ENCODE results near the gene ATP6V1B1. TPM values are rescaled to one million over a fixed set of nuclear protein-coding genes. Genes with fewer than 3 reads are reported as not detected.

The ATP6V1B1 gene
- total RNA-seq, 1 donor from 2014 or later = not detected

GRCh38 chr2:70961648-70961994 lies 25.9 kb downstream of the ATP6V1B1 start:
- FAIRE-seq (no peak), DNase-seq (ENCODE audit: low read depth) (no peak)
- no peak for TF ChIP-seq CTCF (IDR thresholded peaks at IDR 0.05; ENCODE audit: insufficient read depth, low read length, severe bottlenecking)
- Histone ChIP-seq H3K27me3 (ENCODE audit: control insufficient read depth, insufficient read depth, low read length) (no peaks in the 10 kb centered on the region), H3K4me3 (ENCODE audit: low read depth, low read length) (no peak overlapping the region), H3K36me3 (ENCODE audit: control insufficient read depth, insufficient read depth, low read length) (no peaks in the 10 kb centered on the region)

- no peak overlapping the region for H3K4me3 ChIP-seq (ENCODE audit: low read depth, low read length)
- no peaks in the 10 kb centered on the region for H3K36me3 ChIP-seq (ENCODE audit: control insufficient read depth, insufficient read depth, low read length)
- no peak for TF ChIP-seq CTCF (IDR thresholded peaks at IDR 0.05; ENCODE audit: insufficient read depth, low read length, severe bottlenecking)
- FAIRE-seq (no peak), DNase-seq (ENCODE audit: low read depth) (no peak)
- no peaks in the 10 kb centered on the region for H3K27me3 ChIP-seq (ENCODE audit: control insufficient read depth, insufficient read depth, low read length)
These were observed 26.6 kb downstream of the ATP6V1B1 start for GRCh38 chr2:70962211-70962884.

- Histone ChIP-seq H3K27me3 (ENCODE audit: control insufficient read depth, insufficient read depth, low read length) (no peaks in the 10 kb centered on the region), H3K36me3 (ENCODE audit: control insufficient read depth, insufficient read depth, low read length) (no peaks in the 10 kb centered on the region), H3K4me3 (ENCODE audit: low read depth, low read length) (no peak overlapping the region)
- no peak for TF ChIP-seq CTCF (IDR thresholded peaks at IDR 0.05; ENCODE audit: insufficient read depth, low read length, severe bottlenecking)
- no peak for FAIRE-seq
- no peak for DNase-seq (ENCODE audit: low read depth)
These were observed 27.5 kb downstream of the ATP6V1B1 start for GRCh38 chr2:70962885-70963878.

GRCh38 chr2:70964133-70964532 lies 28.4 kb downstream of the ATP6V1B1 start:
- no peak for TF ChIP-seq CTCF (IDR thresholded peaks at IDR 0.05; ENCODE audit: insufficient read depth, low read length, severe bottlenecking)
- FAIRE-seq (no peak), DNase-seq (ENCODE audit: low read depth) (no peak)
- no peaks in the 10 kb centered on the region for H3K36me3 ChIP-seq (ENCODE audit: control insufficient read depth, insufficient read depth, low read length)
- H3K4me3 ChIP-seq (ENCODE audit: low read depth, low read length) = no peak overlapping the region
- no peaks in the 10 kb centered on the region for H3K27me3 ChIP-seq (ENCODE audit: control insufficient read depth, insufficient read depth, low read length)

GRCh38 chr2:70964596-70965386 lies 29.1 kb downstream of the ATP6V1B1 start:
- Histone ChIP-seq H3K27me3 (ENCODE audit: control insufficient read depth, insufficient read depth, low read length) (no peaks in the 10 kb centered on the region), H3K36me3 (ENCODE audit: control insufficient read depth, insufficient read depth, low read length) (no peaks in the 10 kb centered on the region), H3K4me3 (ENCODE audit: low read depth, low read length) (peak overlapping the region; percentile 11)
- TF ChIP-seq CTCF (IDR thresholded peaks at IDR 0.05; ENCODE audit: insufficient read depth, low read length, severe bottlenecking) = peak; percentile 92
- FAIRE-seq (no peak), DNase-seq (ENCODE audit: low read depth) (peak; percentile 30)

Measured in bronchial epithelial cell (primary cell).